HG03439 (cell line): ENCODE data around the gene FAM13A.
"Not testable (repeated sequence)": the region's sequence is repeated elsewhere in the genome, so short reads cannot be mapped to it uniquely, and the experiment has no call there.

Source experiments
- ATAC-seq: cut with Tn5 transposase; IDR thresholded peaks from one replicate; pipeline ENCODE4 v1.9.1; 2021; ENCODE audit warnings: mild to moderate bottlenecking, moderate library complexity; ENCODE audit not compliant: unreplicated experiment

FAM13A gene

DNA sequence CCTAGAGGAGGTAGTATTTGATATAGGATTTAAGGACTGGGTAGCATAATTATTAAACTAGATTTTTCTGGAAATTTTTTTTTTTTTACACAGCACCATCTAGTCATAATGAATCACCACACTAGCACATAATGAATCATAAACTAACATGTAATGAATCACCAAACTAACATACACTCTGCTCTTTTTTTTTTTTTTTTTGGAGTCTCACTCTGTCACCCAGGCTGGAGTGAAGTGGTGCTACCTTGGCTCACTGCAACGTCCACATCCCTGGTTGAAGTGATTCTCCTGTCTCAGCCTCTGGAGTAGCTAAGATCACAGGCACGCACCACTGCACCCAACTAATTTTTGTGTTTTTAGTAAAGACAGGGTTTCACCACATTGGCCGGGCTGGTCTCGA lies 92.5 kb downstream of the FAM13A start:
- peak; percentile 73 for ATAC-seq

DNA sequence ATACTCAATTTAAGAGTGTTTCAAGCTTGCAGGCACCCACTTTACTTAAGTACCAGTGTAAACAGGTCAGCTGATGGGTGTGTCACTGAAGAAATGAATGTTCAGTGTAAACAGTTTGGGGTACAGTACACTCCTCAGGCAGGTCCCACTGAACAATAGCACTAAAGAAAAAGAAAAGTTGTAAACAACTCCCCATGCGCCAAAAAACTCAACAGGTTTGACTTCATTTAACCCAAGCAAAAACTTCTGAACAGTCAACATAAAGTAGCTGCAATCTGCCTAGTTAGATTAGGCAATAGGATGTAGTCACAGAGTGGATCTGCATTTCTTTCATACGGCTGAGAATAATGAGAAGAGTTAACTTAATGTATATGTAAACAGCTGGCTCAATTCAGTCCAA lies 93.2 kb downstream of the FAM13A start:
- ATAC-seq = no peak

DNA sequence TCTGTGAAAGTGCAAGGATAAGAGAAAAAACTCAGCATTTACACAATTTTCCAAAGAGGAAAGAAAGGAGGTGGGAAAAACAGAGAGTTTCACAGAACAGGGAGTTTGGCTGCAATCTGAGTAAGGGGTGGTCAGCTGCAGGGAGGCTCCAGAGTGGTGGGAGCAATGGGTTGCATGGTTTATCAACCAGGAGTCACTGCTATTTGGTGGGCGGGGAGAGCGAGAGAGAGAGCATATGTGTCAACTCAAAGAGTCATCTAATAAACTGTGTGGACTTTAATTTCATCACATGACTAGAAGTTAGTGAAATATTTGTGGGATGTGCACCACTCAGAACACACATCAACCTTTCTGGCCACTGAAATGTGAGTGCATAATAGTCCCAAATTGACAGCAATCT lies 94.6 kb downstream of the FAM13A start:
- ATAC-seq = no peak

DNA sequence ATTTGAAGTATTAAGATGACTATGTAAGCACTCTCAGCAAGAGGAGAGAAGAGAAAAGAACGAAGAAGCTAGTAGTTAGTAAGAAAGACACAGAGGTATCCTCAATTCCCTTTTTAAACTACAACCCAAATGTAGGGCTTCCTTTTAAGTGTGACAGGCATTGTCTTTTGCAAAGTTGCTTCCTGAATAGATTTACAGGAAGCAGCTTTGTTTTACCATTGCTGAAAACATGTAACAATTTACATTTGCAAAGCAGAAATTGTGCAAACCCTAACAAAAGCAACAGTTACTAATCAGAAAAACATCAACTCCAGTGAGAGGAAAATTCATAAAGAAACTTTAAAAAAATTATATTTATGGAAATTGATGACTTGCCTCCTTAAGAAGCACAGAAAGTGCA lies 96.4 kb downstream of the FAM13A start:
- ATAC-seq = no peak

DNA sequence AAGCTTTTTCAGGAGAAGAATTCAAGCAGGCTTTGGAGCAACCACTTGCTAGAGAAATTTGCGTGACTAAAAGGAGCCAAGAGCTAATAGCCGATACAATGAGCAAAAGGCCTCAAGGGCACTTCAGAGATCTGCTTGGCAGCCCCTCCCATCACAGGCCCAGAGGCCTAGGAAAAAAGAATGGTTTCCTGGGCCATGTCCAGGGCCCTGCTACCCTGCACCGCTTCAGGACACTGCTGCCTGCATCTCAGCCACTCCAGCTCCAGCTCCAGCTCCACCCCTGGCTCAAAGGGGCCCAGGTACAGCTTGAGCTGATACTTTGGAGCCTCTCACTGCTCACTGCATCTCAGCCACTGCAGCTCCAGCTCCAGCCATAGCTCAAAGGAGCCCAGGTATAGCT lies 98.9 kb downstream of the FAM13A start:
- ATAC-seq = no peak

DNA sequence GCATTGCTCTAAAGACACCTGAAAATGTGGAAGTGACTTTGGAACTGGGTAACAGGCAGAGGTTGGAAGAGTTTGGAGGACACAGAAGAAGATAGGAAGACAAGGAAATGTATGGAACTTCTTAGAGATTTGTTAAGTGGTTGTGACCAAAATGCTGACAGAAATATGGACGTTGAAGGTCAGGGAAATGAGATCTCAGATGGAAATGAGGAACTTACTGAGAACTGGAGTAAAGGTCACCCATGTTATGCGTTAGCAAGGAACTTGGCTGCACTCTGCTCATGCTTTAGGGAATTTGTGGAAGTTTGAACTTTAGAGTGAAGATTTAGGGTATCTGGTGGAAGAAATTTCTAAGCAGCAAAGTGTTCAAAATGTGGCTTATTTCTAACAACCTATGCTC lies 99.4 kb downstream of the FAM13A start:
- ATAC-seq = no peak

DNA sequence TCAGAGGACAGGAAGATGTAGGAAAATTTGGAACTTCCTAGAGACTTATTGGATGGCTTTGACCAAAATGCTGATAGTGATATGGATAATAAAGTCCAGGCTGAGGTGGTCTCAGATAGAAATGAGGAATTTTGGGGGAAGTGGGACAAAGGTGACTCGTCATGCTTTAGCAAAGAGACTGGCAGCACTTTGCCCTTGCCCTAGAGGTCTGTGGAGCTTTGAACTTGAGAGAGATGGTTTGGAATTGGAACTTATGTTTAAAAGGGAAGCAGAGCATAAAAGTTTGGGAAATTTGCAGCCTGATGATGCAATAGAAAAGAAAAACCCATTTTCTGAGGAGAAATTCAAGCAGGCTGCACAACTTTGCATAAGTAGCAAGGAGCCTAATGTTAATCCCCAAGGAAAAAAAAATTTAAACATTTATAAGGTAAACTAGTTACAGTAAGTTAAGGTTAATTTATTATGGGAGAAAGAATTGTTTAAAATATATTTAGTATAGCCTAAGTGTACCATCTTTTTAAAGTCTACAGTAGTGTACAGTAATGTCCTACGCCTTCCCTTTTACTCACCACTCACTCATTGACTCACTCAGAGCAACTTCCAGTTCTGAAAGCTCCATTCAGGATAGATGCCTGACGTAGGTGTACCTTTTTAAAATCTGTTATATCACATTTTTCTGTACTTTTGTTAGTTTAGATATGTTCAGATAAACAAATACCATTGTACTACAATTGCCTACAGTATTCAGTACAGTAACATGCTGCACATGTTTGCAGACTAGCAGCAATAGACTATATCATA lies 101.2 kb downstream of the FAM13A start:
- no peak for ATAC-seq

DNA sequence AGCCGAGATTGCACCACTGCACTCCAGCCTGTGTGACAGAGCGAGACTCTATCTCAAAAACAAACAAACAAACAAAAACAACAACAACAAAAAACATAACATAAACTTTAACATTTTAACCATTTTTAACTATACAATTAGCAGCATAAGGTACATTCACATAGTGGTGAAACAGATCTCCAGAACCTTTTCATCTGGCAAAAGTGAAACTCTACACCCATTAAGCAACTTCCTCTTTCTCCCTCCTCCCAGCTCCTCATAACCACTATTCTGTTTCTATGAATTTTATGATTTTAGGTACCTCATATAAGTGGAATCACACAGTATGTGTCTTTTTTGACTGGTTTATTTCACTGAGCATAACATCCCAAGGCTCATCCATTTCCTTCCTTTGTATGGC lies 103.6 kb downstream of the FAM13A start:
- no peak for ATAC-seq

DNA sequence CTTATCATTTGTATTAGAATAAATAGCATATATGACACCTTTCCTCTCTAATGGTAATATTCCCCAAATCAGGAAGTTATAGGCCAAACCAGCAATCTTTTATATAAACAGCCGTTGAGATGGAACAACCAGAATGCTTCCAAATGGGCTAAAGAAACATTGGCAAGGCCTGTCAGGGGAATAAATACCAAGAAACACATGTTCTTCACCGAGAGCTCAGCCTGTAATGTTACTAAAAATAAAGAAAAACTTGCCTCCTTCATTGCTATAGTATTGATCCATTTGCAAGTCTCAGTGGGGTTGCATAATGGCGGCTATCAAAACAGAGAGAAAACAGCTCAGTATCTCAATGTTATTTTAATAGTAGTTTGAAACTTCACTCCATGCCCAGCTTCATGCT lies 104.9 kb downstream of the FAM13A start:
- no peak for ATAC-seq

DNA sequence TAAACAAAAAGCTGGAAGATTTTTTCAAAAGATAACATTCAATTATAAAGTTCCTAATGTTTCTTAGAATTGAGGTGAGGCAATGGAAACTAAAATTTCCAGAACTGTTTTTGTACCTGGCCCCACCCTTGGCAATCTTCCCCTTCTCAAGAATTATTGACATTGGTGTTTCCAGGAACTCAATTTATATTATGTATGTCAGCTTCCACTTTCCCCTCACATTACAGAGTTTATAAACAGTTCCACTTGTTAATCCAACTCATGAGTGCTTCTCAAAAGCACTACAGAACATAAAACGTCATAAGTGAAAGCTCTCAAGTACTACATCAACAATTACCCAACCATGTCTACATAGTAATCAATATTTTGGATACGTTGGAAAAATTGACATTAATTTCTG lies 107.4 kb downstream of the FAM13A start:
- ATAC-seq = no peak

DNA sequence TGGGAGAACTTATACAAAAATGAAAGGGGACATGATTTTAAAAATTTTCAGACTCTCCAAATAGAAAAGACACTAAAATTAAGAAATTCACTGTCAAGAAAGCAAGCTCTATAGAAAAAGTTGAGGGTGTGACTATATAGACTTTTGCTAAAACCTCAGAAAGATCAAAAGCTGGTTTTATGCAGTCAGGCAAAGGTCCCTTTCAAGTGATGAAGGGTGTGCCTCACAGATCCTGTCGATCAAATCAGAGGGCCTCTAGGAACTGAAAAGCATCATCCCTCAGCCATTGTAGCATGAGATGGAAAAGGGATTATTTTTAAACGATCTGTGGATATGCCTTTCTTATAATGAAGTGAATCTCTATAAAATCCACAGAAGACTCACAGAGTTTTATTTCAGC lies 116.5 kb downstream of the FAM13A start:
- ATAC-seq = no peak

DNA sequence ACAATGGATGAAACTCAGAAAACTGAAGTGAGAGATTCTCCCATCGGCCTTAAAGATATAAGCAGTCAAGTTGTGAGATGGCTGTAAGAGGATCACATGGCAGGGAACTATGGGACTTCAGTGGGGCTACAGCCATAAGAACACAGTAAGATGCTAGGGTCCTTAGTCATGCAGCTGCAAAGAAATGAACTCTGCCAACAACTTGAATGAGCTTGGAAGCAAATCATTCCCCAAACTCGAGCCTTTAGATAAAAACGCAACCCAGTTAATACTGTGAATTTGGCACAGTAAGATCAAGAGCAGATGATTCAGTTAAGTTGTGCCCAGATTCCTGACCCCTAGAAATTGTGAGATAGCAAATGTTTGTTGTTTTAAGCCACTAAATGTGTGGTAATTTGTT lies 117.3 kb downstream of the FAM13A start:
- ATAC-seq = no peak

DNA sequence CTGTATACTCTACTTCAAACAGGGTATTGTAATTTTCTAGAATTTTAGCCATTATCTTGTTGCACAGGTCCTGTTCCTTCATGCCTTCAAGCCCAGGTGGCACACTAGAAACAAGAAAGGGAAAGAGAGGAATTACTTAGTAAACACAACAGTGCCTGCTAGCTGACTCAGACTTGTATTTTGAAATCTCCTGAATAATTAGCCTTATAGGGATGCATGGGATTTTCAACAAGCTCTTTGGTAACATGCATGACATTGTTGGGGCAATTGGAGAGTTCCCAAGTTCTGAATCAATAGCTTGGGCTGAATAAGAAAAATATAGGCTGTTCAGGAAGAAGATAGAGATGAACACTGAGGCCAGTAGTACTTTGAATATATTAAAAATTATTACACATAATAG lies 118.8 kb downstream of the FAM13A start:
- no peak for ATAC-seq

DNA sequence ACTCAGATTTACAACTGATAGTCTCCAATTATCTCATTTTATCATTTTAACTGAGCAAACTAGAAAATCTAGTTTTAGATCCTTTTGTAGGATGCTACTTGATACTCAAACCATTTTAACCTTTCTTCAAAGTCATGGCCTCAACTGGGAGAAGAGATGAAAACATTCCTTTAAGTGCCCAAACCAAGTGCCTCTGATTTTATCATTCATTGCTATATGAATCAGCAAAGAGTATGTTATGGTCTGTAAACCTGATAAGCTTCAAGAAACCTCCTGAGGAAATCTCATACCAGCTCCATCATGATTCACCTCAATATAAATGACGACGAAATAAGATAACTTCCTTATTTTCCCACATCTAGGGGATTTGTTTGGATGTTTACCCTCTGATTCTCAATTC lies 119.9 kb downstream of the FAM13A start:
- no peak for ATAC-seq

DNA sequence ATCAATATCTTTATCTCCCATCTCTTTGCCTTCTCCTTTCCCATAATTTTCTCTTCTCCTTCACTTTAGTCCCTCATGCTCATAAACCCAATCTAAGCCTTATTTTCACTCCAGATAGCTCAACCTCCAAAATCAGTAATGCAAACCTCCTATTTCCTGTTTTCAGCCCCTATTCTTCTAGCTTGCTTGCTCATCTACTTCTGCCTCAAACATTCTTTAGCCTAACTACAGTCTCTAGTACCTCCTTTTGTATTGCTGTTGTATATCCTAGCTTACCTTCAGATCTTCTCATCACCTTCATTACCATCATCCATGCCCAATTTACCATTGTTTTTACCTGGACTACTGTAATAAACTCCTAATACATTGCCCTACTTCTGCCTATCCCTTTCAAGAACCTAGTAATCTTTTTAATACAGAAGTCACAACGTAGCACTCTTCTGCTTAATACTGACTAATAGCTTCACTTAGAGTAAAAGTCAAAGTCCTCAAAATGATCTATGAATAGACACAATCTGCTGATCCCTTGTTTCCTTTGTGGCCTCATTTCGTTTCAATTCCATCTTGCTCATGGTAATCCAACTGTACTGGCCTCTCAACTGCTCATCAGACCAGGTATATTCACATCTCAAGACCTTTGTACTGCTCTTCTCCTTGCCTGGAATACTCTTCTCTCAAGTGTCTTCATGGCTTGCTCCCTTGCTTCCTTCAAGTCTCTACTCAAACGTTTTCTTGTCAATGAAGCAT lies 123.4 kb downstream of the FAM13A start:
- ATAC-seq = no peak

DNA sequence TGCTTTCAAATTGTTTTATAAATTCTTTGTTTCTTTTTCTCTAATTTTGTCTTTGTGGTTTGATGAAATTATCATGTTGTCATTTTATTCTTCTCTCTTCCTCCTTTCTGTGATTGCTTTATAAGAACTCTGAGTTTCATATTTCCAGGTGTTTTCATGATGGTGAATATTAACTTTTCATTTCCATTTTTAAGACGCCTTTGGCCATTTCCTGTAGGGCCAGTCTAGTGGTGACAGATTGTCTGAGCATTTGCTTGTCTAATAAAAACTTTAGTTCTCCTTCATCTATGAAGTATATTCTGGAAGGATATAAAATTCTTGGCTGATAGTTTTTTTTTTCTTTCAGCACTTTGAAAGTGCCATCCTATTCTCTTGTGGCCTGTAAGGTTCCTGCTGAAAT lies 128.1 kb downstream of the FAM13A start:
- no peak for ATAC-seq

DNA sequence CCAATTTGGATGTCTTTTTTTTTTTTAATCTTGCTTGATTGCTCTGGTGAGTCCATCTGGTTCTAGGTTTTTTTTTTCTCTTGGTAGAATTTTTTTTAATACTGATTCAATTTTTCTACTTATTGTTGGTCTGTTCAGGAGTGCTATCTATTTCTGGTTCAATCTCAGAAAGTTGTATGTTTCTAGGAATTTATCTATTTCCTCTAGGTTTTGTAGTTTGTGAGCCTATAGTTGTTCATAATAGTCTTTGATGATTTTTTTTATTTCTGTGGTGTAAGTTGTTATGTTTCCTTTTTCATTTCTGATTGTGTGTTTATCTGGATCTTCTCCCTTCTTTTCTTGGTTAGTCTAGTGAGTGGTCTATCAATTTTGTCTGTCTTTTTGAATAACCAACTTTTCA lies 129.6 kb downstream of the FAM13A start:
- ATAC-seq = no peak

DNA sequence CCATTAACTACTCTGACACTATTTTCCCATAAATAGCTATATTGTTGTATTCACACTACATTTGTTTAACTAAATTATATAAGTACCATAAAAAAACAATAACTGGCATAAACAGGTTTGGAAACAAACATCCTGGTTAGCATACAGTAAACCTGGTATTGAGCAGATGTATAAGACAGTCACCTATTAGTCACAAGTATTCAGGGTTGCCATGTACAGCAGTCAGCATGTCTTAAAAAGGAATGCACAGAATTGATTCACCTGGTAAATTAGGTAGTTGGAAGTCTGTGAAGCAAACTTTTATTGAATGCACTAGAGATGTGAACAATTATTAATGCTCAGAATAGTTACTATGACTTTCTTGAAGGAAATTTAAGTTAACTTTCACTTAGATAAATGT lies 137.9 kb downstream of the FAM13A start:
- no peak for ATAC-seq

DNA sequence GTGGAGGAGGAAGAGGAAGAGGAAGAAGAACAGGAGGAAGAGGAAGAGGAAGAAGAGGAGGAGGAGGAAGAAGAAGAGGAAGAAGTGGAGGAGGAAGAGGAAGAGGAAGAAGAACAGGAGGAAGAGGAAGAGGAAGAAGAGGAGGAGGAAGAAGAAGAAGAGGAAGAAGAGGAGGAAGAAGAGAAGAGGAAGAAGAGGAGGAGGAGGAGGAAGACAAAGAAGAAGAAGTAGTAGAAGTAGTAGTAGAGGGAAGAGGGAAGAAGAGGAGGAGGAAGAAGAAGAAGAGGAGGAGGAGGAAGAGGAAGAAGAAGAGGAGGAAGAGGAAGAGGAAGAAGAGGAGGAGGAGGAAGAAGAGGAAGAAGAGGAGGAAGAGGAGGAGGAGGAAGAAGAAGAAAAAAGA lies 143.8 kb downstream of the FAM13A start:
- not testable (repeated sequence) for ATAC-seq

DNA sequence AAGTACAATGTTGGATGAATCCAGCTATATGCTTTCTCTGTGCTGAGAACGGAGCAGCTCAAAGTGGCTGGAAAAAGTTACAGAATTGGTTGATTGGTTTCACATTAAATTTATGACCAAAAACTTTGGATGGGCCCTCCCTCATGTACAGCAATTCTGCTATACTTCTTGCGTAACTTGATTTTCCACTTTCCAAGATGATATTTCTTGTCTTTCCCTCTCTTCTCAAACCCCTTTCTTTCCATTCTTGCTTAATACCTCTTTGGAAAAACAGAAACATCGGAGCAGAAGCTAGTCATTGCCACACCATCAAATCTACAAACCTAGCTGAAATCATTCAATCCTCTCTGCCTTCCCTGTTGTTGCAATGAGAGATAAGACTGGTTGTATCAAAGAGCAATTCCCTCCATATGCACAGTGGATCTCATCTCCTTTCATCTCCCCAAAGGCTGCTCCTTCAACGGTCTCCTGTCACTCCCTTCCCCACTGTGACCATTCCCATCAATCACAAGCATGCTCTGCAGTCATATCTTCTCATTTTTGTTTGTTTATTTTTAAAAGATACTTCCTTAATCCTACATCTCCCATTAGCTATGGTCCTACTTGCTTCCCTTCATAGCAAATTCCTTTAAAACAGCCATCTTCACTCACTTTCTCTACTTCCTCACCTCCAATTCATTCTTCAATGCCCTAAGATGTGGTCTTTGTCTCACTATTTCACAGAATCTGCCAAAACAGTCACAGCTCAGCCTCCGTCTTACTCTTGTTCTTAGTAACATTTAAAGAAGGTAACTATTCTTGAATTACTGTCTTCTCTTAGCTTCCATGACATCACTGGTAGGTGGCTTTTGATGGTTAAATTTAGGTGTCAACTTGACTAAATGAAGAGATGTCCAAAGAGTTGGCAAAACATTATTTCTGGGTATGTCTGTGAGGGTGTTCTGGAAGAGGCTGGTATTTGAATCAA lies 145.5 kb downstream of the FAM13A start:
- no peak for ATAC-seq

DNA sequence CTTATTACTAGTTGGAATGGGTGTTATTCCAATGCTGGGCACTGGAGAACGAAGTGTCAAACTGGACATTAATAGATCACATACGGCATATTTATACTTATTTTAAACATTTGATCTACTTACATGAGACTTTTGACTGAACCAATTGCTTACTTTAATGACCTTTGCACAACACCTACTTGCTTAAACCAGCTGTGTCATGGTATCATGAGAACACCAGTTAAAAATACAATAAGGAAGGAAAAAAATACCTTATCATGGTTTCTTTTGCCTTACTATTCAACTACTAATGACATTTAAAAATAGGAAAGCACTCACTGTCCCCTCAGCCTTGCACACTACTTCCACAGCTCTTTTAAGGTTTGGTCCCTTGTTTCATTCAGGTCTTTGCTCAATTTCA lies 146.9 kb downstream of the FAM13A start:
- ATAC-seq = no peak
